Endothelial cell of umbilical vein (primary cell): ENCODE measurements around the gene ARL5C.

Source experiments
- EZH2 ChIP-seq: IDR thresholded peaks from 2 replicates; pipeline ENCODE4 v1.6.1; 2012; ENCODE audit warnings: borderline replicate concordance, low read depth, mild to moderate bottlenecking, moderate library complexity, low read length, inconsistent platforms; ENCODE audit not compliant: severe bottlenecking
- GATA2 ChIP-seq: IDR thresholded peaks from 2 replicates; pipeline ENCODE4 v1.7.0; 2011; ENCODE audit warnings: low read depth, mild to moderate bottlenecking, moderate library complexity, mixed read lengths, low read length; ENCODE audit not compliant: insufficient read length, insufficient read depth
- JUN ChIP-seq: IDR thresholded peaks from 2 replicates; pipeline ENCODE4 v1.6.1; 2011; ENCODE audit warnings: borderline replicate concordance, low read depth; ENCODE audit not compliant: insufficient read length, insufficient read depth
- MYC ChIP-seq: IDR thresholded peaks from one replicate; pipeline ENCODE4 v1.6.1; 2011; ENCODE audit warnings: mild to moderate bottlenecking, low read depth, low read length
- POLR2A ChIP-seq: IDR thresholded peaks from 2 replicates; pipeline ENCODE4 v1.6.1; 2012; ENCODE audit warnings: low read depth, mild to moderate bottlenecking, control low read depth, low read length
- POLR2AphosphoS5 ChIP-seq: IDR thresholded peaks from 2 replicates; pipeline ENCODE4 v1.6.1; 2012; ENCODE audit warnings: low read depth, mild to moderate bottlenecking, control low read depth, low read length, moderate library complexity; ENCODE audit not compliant: insufficient read depth
- TF ChIP-seq, protein P1 (sequence below), 2 donors: IDR thresholded peaks; 1 replicate in 1 of 2; 2 replicates in 1 of 2; pipeline ENCODE4 v1.5.1; 2011; ENCODE audit warnings: low read length in 2 of 2, mild to moderate bottlenecking in 2 of 2, moderate library complexity in 2 of 2, control low read depth in 1 of 2, inconsistent platforms in 1 of 2, low read depth in 1 of 2; ENCODE audit not compliant: insufficient read depth in 1 of 2; ENCODE audit errors: extremely low read depth in 1 of 2

DNA sequence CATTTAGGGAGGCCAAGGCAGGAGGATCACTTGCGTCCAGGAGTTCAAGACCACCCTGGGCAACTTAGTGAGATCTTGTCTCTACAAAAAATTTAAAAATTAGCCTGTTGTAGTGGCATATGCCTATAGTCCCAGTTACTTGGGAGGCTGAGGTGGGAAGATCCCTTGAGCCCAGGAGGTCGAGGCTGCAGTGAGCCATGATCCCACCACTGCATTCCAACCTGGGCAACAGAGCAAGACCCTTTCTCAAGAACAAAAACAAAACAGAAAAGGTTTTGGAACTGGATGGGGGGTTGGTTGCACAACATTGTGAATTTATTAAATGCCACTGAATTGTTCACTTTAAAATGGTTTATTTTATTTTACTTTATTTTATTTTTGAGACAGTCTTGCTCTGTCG is 35.8 kb downstream of the ARL5C start:
- TF ChIP-seq, protein P1, sequence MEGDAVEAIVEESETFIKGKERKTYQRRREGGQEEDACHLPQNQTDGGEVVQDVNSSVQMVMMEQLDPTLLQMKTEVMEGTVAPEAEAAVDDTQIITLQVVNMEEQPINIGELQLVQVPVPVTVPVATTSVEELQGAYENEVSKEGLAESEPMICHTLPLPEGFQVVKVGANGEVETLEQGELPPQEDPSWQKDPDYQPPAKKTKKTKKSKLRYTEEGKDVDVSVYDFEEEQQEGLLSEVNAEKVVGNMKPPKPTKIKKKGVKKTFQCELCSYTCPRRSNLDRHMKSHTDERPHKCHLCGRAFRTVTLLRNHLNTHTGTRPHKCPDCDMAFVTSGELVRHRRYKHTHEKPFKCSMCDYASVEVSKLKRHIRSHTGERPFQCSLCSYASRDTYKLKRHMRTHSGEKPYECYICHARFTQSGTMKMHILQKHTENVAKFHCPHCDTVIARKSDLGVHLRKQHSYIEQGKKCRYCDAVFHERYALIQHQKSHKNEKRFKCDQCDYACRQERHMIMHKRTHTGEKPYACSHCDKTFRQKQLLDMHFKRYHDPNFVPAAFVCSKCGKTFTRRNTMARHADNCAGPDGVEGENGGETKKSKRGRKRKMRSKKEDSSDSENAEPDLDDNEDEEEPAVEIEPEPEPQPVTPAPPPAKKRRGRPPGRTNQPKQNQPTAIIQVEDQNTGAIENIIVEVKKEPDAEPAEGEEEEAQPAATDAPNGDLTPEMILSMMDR (IDR thresholded peaks at IDR 0.05; ENCODE audit: extremely low read depth in 1 of 2, insufficient read depth in 1 of 2, low read depth in 1 of 2, low read length in 2 of 2) = no peak
- no peak for TF ChIP-seq POLR2A
- TF ChIP-seq POLR2AphosphoS5 = no peak
- no peak for TF ChIP-seq JUN
- TF ChIP-seq EZH2 = no peak
- TF ChIP-seq MYC = no peak
- TF ChIP-seq GATA2 = no peak
